ENCODE measurements around the gene KCTD7. TPM values are rescaled to one million over a fixed set of nuclear protein-coding genes. Genes with fewer than 3 reads are reported as not detected.
A peak's percentile ranks its signal among the peaks of the same experiment; 100 is the strongest.

The KCTD7 gene
- total RNA-seq, 1 donor from 2014 or later: 9.2 TPM

DNA sequence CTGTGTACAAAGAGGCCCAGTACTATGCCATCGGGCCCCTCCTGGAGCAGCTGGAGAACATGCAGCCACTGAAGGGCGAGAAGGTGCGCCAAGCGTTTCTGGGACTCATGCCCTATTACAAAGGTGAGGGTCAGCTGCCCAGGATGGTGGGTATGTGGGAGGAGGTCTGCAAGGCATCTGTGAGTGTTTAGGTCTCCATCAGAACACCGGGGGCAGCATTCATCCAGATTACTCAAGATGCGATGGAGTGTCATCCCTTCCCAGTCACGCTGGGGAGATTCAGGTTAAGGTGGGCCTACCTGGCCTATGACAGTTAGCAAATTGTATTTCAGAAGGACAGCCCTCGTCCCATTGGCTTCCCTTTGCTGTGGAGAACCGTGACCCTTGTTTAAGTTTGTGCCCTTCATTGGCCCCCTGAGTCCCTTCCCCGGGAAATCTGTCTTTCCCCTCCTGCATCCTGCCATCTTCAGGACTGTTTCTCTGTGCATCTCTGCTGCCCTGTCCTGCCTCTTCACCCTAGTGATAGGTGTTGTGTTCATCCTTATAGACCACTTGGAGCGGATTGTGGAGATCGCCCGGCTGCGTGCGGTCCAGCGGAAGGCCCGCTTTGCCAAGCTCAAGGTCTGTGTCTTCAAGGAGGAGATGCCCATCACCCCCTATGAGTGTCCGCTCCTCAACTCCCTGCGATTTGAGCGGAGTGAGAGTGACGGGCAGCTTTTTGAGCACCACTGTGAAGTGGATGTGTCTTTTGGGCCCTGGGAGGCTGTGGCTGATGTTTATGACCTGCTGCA lies 9.8 kb downstream of the KCTD7 start:
- H3K36me3 Mint-ChIP-seq: peaks cover 13% of the 10 kb centered on the region
- no peak overlapping the region for H3K27ac Mint-ChIP-seq
- Histone ChIP-seq H3K9me3 (ENCODE audit: low read depth) (no peaks in the 10 kb centered on the region), H3K4me3 (no peak overlapping the region), H3K4me2 (no peak overlapping the region), H3K9ac (no peak overlapping the region), H4K20me1 (ENCODE audit: low read depth) (no peaks in the 10 kb centered on the region), H3K36me3 (no peaks in the 10 kb centered on the region), H3K4me1 (no peaks in the 10 kb centered on the region), H2AFZ (replicated peaks) (no peak overlapping the region), H3K27me3 (no peaks in the 10 kb centered on the region), H3K27ac (no peak overlapping the region), H3K79me2 (ENCODE audit: low read depth) (no peaks in the 10 kb centered on the region), H3F3A (ENCODE audit: low read depth) (no peaks in the 10 kb centered on the region)
- no peak for DNase-seq (ENCODE audit: low spot score)
- TF ChIP-seq EZH2phosphoT487 (IDR thresholded peaks at IDR 0.05): no peak
- no peak for TF ChIP-seq EZH2 (IDR thresholded peaks at IDR 0.05)
- TF ChIP-seq, protein P1, sequence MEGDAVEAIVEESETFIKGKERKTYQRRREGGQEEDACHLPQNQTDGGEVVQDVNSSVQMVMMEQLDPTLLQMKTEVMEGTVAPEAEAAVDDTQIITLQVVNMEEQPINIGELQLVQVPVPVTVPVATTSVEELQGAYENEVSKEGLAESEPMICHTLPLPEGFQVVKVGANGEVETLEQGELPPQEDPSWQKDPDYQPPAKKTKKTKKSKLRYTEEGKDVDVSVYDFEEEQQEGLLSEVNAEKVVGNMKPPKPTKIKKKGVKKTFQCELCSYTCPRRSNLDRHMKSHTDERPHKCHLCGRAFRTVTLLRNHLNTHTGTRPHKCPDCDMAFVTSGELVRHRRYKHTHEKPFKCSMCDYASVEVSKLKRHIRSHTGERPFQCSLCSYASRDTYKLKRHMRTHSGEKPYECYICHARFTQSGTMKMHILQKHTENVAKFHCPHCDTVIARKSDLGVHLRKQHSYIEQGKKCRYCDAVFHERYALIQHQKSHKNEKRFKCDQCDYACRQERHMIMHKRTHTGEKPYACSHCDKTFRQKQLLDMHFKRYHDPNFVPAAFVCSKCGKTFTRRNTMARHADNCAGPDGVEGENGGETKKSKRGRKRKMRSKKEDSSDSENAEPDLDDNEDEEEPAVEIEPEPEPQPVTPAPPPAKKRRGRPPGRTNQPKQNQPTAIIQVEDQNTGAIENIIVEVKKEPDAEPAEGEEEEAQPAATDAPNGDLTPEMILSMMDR (IDR thresholded peaks at IDR 0.05): no peak
- no peaks in the 10 kb centered on the region for H3K9me3 Mint-ChIP-seq
- H3K27me3 Mint-ChIP-seq (ENCODE audit: insufficient read depth, low read depth): peaks cover 4% of the 10 kb centered on the region
- H3K4me1 Mint-ChIP-seq: no peaks in the 10 kb centered on the region
- H3K4me3 Mint-ChIP-seq: no peak overlapping the region

- no peak overlapping the region for H2AFZ ChIP-seq (replicated peaks)
- no peak for DNase-seq (ENCODE audit: low spot score)
- H3K27me3 ChIP-seq: no peaks in the 10 kb centered on the region
- Mint-ChIP-seq H3K9me3 (no peaks in the 10 kb centered on the region), H3K27me3 (ENCODE audit: insufficient read depth, low read depth) (peaks cover 4% of the 10 kb centered on the region), H3K36me3 (peaks cover 13% of the 10 kb centered on the region), H3K4me3 (no peak overlapping the region), H3K27ac (no peak overlapping the region), H3K4me1 (no peaks in the 10 kb centered on the region)
- H3K9ac ChIP-seq: no peak overlapping the region
- H3F3A ChIP-seq (ENCODE audit: low read depth): no peaks in the 10 kb centered on the region
- H3K4me3 ChIP-seq: no peak overlapping the region
- TF ChIP-seq, protein P1 (IDR thresholded peaks at IDR 0.05): no peak
- no peak for TF ChIP-seq EZH2 (IDR thresholded peaks at IDR 0.05)
- TF ChIP-seq EZH2phosphoT487 (IDR thresholded peaks at IDR 0.05): no peak
- H3K36me3 ChIP-seq: no peaks in the 10 kb centered on the region
- H4K20me1 ChIP-seq (ENCODE audit: low read depth): no peaks in the 10 kb centered on the region
- no peaks in the 10 kb centered on the region for H3K9me3 ChIP-seq (ENCODE audit: low read depth)
- no peak overlapping the region for H3K27ac ChIP-seq
- H3K4me1 ChIP-seq: no peaks in the 10 kb centered on the region
- no peaks in the 10 kb centered on the region for H3K79me2 ChIP-seq (ENCODE audit: low read depth)
- H3K4me2 ChIP-seq: no peak overlapping the region
Measured at GRCh38 chr7:66639773-66640172, 11.1 kb downstream of the KCTD7 start.

- H3K4me1 ChIP-seq: no peaks in the 10 kb centered on the region
- no peaks in the 10 kb centered on the region for H3K4me1 Mint-ChIP-seq
- H3K4me3 ChIP-seq: no peak overlapping the region
- H3K4me2 ChIP-seq: no peak overlapping the region
- peaks cover 13% of the 10 kb centered on the region for H3K36me3 Mint-ChIP-seq
- H3K79me2 ChIP-seq (ENCODE audit: low read depth): no peaks in the 10 kb centered on the region
- H3K9me3 ChIP-seq (ENCODE audit: low read depth): no peaks in the 10 kb centered on the region
- no peak overlapping the region for H3K4me3 Mint-ChIP-seq
- H3K9me3 Mint-ChIP-seq: no peaks in the 10 kb centered on the region
- no peak overlapping the region for H3K27ac ChIP-seq
- no peaks in the 10 kb centered on the region for H4K20me1 ChIP-seq (ENCODE audit: low read depth)
- H3K27ac Mint-ChIP-seq: no peak overlapping the region
- H3K27me3 Mint-ChIP-seq (ENCODE audit: insufficient read depth, low read depth): peaks cover 4% of the 10 kb centered on the region
- H3K9ac ChIP-seq: peak overlapping the region; percentile 37
- no peak overlapping the region for H2AFZ ChIP-seq (replicated peaks)
- DNase-seq (ENCODE audit: low spot score): no peak
- no peaks in the 10 kb centered on the region for H3K36me3 ChIP-seq
- H3K27me3 ChIP-seq: no peaks in the 10 kb centered on the region
- H3F3A ChIP-seq (ENCODE audit: low read depth): no peaks in the 10 kb centered on the region
- TF ChIP-seq EZH2phosphoT487 (IDR thresholded peaks at IDR 0.05) (no peak), EZH2 (IDR thresholded peaks at IDR 0.05) (no peak)
- TF ChIP-seq, protein P1 (IDR thresholded peaks at IDR 0.05): no peak
Measured at GRCh38 chr7:66640802-66641525, 12.3 kb downstream of the KCTD7 start.

All from neural progenitor cell (in vitro differentiated cells).